Measurements from ENCODE around the gene CAMTA1. TPM values are rescaled to one million over a fixed set of nuclear protein-coding genes. Genes with fewer than 3 reads are reported as not detected.

The CAMTA1 gene
- total RNA-seq, 3 donors from 2014 or later, result 73.4 to 114 (median 82.6) TPM

GRCh38 chr1:7476861-7477547, 691.8 kb downstream of the CAMTA1 start:
- no peak for DNase-seq
- no peak overlapping the region for H3K4me3 ChIP-seq
- intact Hi-C loops (cut with DNase I, micrococcal nuclease), result no loop called here
- no peak for TF ChIP-seq CTCF (IDR thresholded peaks at IDR 0.05)
- no peaks in the 10 kb centered on the region for H3K36me3 ChIP-seq (ENCODE audit: low read depth)
- H3K9me3 ChIP-seq, result no peaks in the 10 kb centered on the region
- ATAC-seq, result no peak
- no peaks in the 10 kb centered on the region for H3K4me1 ChIP-seq (ENCODE audit: low read depth)

- Histone ChIP-seq H3K4me3 (no peak overlapping the region), H3K36me3 (ENCODE audit: low read depth) (no peaks in the 10 kb centered on the region), H3K4me1 (ENCODE audit: low read depth) (no peaks in the 10 kb centered on the region), H3K9me3 (no peaks in the 10 kb centered on the region)
- TF ChIP-seq CTCF (IDR thresholded peaks at IDR 0.05), result no peak
- ATAC-seq (no peak), DNase-seq (no peak)
- intact Hi-C loops (cut with DNase I, micrococcal nuclease), result no loop called here
These were observed 692.3 kb downstream of the CAMTA1 start for GRCh38 chr1:7477593-7477992.

GRCh38 chr1:7478142-7478790, 693.0 kb downstream of the CAMTA1 start:
- Histone ChIP-seq H3K9me3 (no peaks in the 10 kb centered on the region), H3K4me3 (no peak overlapping the region), H3K36me3 (ENCODE audit: low read depth) (no peaks in the 10 kb centered on the region), H3K4me1 (ENCODE audit: low read depth) (no peaks in the 10 kb centered on the region)
- ATAC-seq (no peak), DNase-seq (no peak)
- no peak for TF ChIP-seq CTCF (IDR thresholded peaks at IDR 0.05)
- intact Hi-C loops (cut with DNase I, micrococcal nuclease), result no loop called here

- no peaks in the 10 kb centered on the region for H3K36me3 ChIP-seq (ENCODE audit: low read depth)
- ATAC-seq (peak; percentile 75), DNase-seq (peak; percentile 66 to 81 (median 72))
- TF ChIP-seq CTCF (IDR thresholded peaks at IDR 0.05), result no peak
- intact Hi-C loops (cut with DNase I, micrococcal nuclease), result no loop called here
- H3K9me3 ChIP-seq, result no peaks in the 10 kb centered on the region
- no peaks in the 10 kb centered on the region for H3K4me1 ChIP-seq (ENCODE audit: low read depth)
- no peak overlapping the region for H3K4me3 ChIP-seq
These were observed 693.7 kb downstream of the CAMTA1 start for GRCh38 chr1:7478809-7479499.

- Histone ChIP-seq H3K4me1 (ENCODE audit: low read depth) (no peaks in the 10 kb centered on the region), H3K9me3 (no peaks in the 10 kb centered on the region), H3K36me3 (ENCODE audit: low read depth) (no peaks in the 10 kb centered on the region), H3K4me3 (no peak overlapping the region)
- TF ChIP-seq CTCF (IDR thresholded peaks at IDR 0.05), result no peak
- no peak for DNase-seq
- intact Hi-C loops (cut with DNase I, micrococcal nuclease), result no loop called here
- no peak for ATAC-seq
These were observed 694.3 kb downstream of the CAMTA1 start for GRCh38 chr1:7479571-7479970.

All from mucosa of descending colon (tissue), 3 donors.